Gastrocnemius medialis (tissue), 4 donors: ENCODE data around the gene PIRT. TPM values are rescaled to one million over a fixed set of nuclear protein-coding genes. Genes with fewer than 3 reads are reported as not detected.

Experiments
- ATAC-seq, 2 donors: fragments of 150-250 bp; one replicate each; pipeline ENCODE4 v1.9.1; 2016
- DNase-seq, 2 donors: peaks; one replicate each; pipeline ENCODE4 v3.0.0-alpha.2; 2019
- H3K27ac ChIP-seq, 4 donors: fragments of 200-600 bp; sonication (generic); 1 replicate in 1 of 4; 2 replicates in 3 of 4; pipeline ENCODE4 v1.5.1; 2016 to 2018; ENCODE audit warnings: mild to moderate bottlenecking in 2 of 4, moderate library complexity in 1 of 4
- H3K27me3 ChIP-seq, 3 donors: fragments of 200-600 bp; sonication (generic) in 2 of 3; 1 replicate in 1 of 3; 2 replicates in 2 of 3; pipeline versions ENCODE4 v1.5.1 to v1.6.0; 2016 to 2019; ENCODE audit warnings: mild to moderate bottlenecking in 1 of 3, moderate library complexity in 1 of 3
- H3K36me3 ChIP-seq, 2 donors: fragments of 200-600 bp; sonication (generic) in 1 of 2; one replicate each; pipeline ENCODE4 v1.5.1; 2017 to 2018
- H3K4me1 ChIP-seq, 2 donors: fragments of 200-600 bp; sonication (generic) in 1 of 2; one replicate each; pipeline ENCODE4 v1.5.1; 2016 to 2017; ENCODE audit warnings: mild to moderate bottlenecking in 2 of 2
- H3K4me3 ChIP-seq, 4 donors: fragments of 200-600 bp; sonication (generic) in 3 of 4; 1 replicate in 1 of 4; 2 replicates in 3 of 4; pipeline ENCODE4 v1.5.1; 2016 to 2019; ENCODE audit warnings: mild to moderate bottlenecking in 2 of 4
- H3K9me3 ChIP-seq, 3 donors: fragments of 200-600 bp; sonication (generic) in 2 of 3; 1 replicate in 1 of 3; 2 replicates in 2 of 3; pipeline ENCODE4 v1.5.1; 2016 to 2019
- CTCF ChIP-seq, 5 experiments: fragments of 450-650 bp in 3 of 5; fragments of 200-600 bp in 2 of 5; sonication (generic) in 2 of 5; IDR thresholded peaks in 4 of 5; conservative IDR thresholded peaks in 1 of 5; 1 replicate in 4 of 5; 2 replicates in 1 of 5; pipeline ENCODE4 v1.5.1; 2016 to 2019; ENCODE audit warnings: antibody characterized with exemption in 5 of 5, mild to moderate bottlenecking in 3 of 5, moderate library complexity in 3 of 5
- POLR2A ChIP-seq, 2 donors: fragments of 450-650 bp; IDR thresholded peaks; one replicate each; pipeline ENCODE4 v1.6.1; 2017; ENCODE audit warnings: antibody characterized with exemption in 2 of 2, mild to moderate bottlenecking in 2 of 2, moderate library complexity in 2 of 2
- in situ Hi-C, 4 donors: fragments of 200-750 bp; cut with MboI; loops; one replicate each; pipeline versions ENCODE4 v1.15.0 to v1.8.0; 2017; ENCODE audit warnings: low sequenced_read_pairs in 4 of 4
- intact Hi-C: fragments of 100-400 bp; cut with DNase I; formaldehyde crosslinking; loops from one replicate; pipeline ENCODE4 v1.15.1; 2023; ENCODE audit warnings: low total_unique reads
- total RNA-seq, 4 donors: library from RNA; depleted of rRNA; stranded (reverse); fragments of >200 nt; gene quantifications; one replicate each; pipeline versions ENCODE4 v1.1.0 to v1.2.3, GENCODE V29; 2016

The PIRT gene
- total RNA-seq, 4 donors from 2014 or later: not detected

GRCh38 chr17:10809605-10810004 lies 28.3 kb downstream of the PIRT start:
- Histone ChIP-seq H3K27ac (no peak overlapping the region), H3K9me3 (no peaks in the 10 kb centered on the region), H3K4me3 (no peak overlapping the region), H3K27me3 (no peaks in the 10 kb centered on the region), H3K4me1 (no peaks in the 10 kb centered on the region), H3K36me3 (no peaks in the 10 kb centered on the region)
- intact Hi-C loops: no loop called here
- in situ Hi-C loops: no loop called here
- no peak for TF ChIP-seq CTCF (IDR thresholded peaks at IDR 0.05 in 4 of 5, conservative IDR thresholded peaks at IDR 0.05 in 1 of 5)
- DNase-seq: no peak
- ATAC-seq: no peak

GRCh38 chr17:10807704-10808128 lies 30.2 kb downstream of the PIRT start:
- DNase-seq (no peak), ATAC-seq (no peak)
- Histone ChIP-seq H3K27me3 (no peaks in the 10 kb centered on the region), H3K27ac (no peak overlapping the region), H3K36me3 (no peaks in the 10 kb centered on the region), H3K9me3 (no peaks in the 10 kb centered on the region), H3K4me3 (no peak overlapping the region), H3K4me1 (no peaks in the 10 kb centered on the region)
- in situ Hi-C loops: no loop called here
- TF ChIP-seq POLR2A (IDR thresholded peaks at IDR 0.05): no peak
- no peak for TF ChIP-seq CTCF (IDR thresholded peaks at IDR 0.05 in 4 of 5, conservative IDR thresholded peaks at IDR 0.05 in 1 of 5)
- intact Hi-C loops: no loop called here

- Histone ChIP-seq H3K27ac (no peak overlapping the region), H3K4me3 (no peak overlapping the region), H3K27me3 (no peaks in the 10 kb centered on the region), H3K9me3 (no peaks in the 10 kb centered on the region), H3K36me3 (no peaks in the 10 kb centered on the region), H3K4me1 (no peaks in the 10 kb centered on the region)
- DNase-seq (no peak), ATAC-seq (no peak)
- intact Hi-C loops (no loop called here), in situ Hi-C loops (no loop called here)
- TF ChIP-seq POLR2A (IDR thresholded peaks at IDR 0.05) (no peak), CTCF (IDR thresholded peaks at IDR 0.05 in 4 of 5, conservative IDR thresholded peaks at IDR 0.05 in 1 of 5) (no peak)
Observed at GRCh38 chr17:10806545-10807262, 31.2 kb downstream of the PIRT start.

- Histone ChIP-seq H3K4me1 (no peaks in the 10 kb centered on the region), H3K27me3 (no peaks in the 10 kb centered on the region), H3K4me3 (no peak overlapping the region), H3K36me3 (no peaks in the 10 kb centered on the region), H3K9me3 (no peaks in the 10 kb centered on the region), H3K27ac (no peak overlapping the region)
- TF ChIP-seq CTCF (IDR thresholded peaks at IDR 0.05 in 4 of 5, conservative IDR thresholded peaks at IDR 0.05 in 1 of 5) (no peak), POLR2A (IDR thresholded peaks at IDR 0.05) (no peak)
- intact Hi-C loops: no loop called here
- no peak for ATAC-seq
- no peak for DNase-seq
- in situ Hi-C loops: no loop called here
Observed at GRCh38 chr17:10805911-10806310, 32.0 kb downstream of the PIRT start.

GRCh38 chr17:10804546-10804945 lies 33.3 kb downstream of the PIRT start:
- Histone ChIP-seq H3K27ac (no peak overlapping the region), H3K9me3 (no peaks in the 10 kb centered on the region), H3K4me1 (no peaks in the 10 kb centered on the region), H3K36me3 (no peaks in the 10 kb centered on the region), H3K4me3 (no peak overlapping the region), H3K27me3 (no peaks in the 10 kb centered on the region)
- in situ Hi-C loops (no loop called here), intact Hi-C loops (no loop called here)
- no peak for DNase-seq
- TF ChIP-seq CTCF (IDR thresholded peaks at IDR 0.05 in 4 of 5, conservative IDR thresholded peaks at IDR 0.05 in 1 of 5): no peak
- no peak for TF ChIP-seq POLR2A (IDR thresholded peaks at IDR 0.05)
- ATAC-seq: no peak
